Stimulated activated CD4-positive, alpha-beta T cell treated with anti-CD3 and anti-CD28 coated beads, Interleukin-15, amount 100 ng/mL, for 24 hours (primary cell): ENCODE measurements around the gene GREB1.

Experiments
- DNase-seq: peaks from one replicate; pipeline ENCODE4 v3.0.0-alpha.2; 2020

Gene GREB1

DNA sequence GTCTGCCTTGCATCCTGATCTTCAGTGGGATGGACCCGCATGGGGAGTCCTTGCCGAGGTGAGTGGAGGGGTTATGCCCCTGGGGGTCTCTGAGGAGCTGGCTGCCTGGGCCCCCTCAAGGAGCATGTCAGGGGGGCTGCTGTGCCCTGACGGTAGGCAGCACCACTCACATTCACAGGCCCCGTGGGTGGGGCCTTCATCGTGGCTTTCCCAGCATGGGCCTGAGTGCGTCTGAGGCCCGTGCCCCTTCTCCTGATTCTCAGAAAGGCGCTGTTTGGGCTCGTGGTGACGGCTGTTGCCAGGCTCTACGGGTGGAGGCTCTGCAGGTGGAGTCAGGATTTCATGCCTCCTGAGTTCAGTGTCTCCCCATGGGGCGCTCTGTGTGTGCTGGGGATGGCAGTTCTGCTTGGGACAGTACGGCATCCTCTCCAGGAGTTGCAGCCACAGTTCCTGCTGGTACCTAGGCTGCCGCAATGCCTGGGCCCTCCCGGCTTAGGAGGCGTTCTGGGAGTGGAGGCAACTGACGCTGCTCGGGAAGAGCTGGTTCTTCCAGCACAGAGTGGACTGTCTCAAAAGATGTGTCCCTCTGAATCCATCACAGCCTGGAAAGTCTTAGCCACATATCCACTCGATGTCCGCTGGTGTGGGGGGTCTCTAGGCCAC lies 78.8 kb downstream of the GREB1 start:
- DNase-seq, result no peak

GRCh38 chr2:11613297-11613696 lies 79.5 kb downstream of the GREB1 start:
- DNase-seq, result no peak

- DNase-seq, result no peak
Observed at GRCh38 chr2:11615209-11615608, 81.4 kb downstream of the GREB1 start.

DNA sequence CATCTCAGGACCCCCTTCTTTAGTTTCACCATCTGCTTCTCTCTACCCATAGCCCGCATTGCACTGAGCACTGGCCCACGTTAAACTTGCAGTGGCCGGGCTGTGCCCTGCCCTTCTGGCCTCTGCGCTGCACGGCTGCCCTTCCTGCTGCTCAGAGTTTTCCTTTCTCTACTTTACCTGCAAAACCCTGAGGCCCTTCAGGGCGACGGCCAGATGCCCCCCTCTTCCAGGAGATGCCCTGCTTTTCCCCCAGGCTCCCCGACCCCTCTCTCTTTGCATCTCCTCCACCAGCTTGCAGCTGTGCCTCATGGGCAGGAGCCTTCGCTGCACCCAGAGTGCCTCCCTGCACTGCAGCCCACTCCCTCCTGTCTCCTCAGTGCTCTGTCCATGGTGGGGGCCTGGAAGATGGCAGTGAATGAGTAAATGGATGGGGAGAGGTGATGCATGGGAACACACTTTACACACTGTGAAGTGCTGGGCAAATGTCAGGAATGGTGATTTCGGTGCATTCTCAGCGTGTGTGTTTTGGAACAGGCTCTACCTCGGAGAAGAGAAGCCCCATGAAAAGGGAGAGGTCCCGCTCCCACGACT lies 82.3 kb downstream of the GREB1 start:
- DNase-seq, result no peak

- DNase-seq, result no peak
Observed at GRCh38 chr2:11616851-11617415, 83.1 kb downstream of the GREB1 start.

DNA sequence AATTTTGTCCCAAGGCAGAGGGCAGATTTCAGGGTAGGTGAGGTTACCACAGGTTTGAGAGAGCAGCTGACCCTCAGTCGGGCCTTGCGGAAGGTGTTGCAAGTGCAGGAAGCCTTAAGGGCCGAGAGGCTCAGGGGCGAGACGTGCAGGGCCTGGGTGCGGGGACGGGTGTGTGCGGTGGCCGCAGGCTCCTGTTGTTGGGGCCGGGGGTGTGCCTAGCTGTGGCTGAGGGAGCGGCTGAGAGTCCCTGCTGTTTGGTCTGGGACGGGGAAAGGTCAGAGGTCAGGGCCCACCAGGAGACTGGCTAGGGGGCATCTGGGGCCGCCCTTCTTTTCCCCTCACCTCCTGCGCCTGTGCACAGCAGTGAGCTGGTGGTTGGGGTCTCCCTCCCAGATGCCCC lies 83.7 kb downstream of the GREB1 start:
- DNase-seq, result no peak

DNA sequence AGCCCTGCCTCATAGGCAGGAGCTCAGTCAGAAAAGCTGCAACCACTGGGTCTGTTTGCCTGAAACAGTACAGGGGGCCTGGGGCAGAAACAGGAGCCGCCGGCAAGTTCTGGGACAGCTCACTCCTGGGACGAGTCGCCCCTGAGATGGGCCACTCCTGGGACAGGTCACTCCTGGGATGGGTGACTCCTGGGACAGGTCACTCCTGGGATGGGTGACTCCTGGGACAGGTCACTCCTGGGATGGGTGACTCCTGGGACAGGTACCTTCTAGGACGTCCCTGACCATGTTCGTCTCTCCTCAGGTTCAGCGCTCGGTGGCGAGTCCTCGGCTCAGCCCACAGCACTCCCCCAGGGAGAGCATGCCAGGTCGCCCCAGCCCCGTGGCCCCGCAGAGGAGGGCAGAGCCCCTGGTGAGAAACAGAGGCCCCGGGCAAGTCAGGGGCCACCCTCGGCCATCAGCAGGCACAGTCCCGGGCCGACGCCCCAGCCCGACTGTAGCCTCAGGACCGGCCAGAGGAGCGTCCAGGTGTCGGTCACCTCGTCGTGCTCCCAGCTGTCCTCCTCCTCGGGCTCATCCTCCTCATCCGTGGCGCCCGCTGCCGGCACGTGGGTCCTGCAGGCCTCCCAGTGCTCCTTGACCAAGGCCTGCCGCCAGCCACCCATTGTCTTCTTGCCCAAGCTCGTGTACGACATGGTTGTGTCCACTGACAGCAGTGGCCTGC lies 84.3 kb downstream of the GREB1 start:
- DNase-seq, result no peak

- DNase-seq, result no peak
Observed at GRCh38 chr2:11618708-11619062, 84.8 kb downstream of the GREB1 start.

- no peak for DNase-seq
Observed at GRCh38 chr2:11621410-11621809, 87.6 kb downstream of the GREB1 start.

GRCh38 chr2:11622611-11623010 lies 88.8 kb downstream of the GREB1 start:
- no peak for DNase-seq

DNA sequence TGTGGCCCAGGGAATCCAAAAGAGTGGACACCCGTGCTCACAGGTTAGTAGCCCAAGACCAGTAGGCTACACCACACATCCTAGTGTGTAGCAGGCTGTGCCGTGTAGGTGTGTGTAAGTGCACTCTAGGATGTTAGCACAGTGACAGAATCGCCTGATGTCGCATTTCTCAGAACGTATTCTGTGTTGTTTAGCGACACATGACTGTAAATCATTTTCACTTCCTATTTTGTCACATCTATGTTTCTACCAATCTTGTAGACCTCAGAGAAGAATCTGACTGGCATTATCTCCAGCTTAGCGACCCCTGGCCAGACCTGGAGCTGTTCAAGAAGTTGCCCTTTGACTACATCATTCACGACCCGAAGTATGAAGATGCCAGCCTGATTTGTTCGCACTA lies 91.0 kb downstream of the GREB1 start:
- DNase-seq, result no peak

DNA sequence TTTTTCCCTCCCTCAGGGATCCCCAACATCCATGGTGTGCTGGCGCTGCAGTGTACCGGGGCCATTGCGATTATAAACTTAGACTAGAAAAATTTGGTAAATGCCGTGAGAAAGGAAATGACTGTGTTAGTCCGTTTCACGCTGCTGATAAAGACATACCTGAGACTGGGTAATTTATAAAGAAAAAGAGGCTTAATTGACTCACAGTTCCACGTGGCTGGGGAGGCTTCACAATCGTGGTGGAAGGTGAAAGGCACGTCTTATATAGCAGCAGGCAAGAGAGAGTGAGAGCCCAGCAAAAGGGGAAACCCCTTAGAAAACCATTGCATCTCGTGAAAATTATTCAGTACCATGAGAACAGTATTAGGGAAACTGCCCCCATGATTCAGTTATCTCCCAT lies 91.8 kb downstream of the GREB1 start:
- DNase-seq, result peak; percentile 12

DNA sequence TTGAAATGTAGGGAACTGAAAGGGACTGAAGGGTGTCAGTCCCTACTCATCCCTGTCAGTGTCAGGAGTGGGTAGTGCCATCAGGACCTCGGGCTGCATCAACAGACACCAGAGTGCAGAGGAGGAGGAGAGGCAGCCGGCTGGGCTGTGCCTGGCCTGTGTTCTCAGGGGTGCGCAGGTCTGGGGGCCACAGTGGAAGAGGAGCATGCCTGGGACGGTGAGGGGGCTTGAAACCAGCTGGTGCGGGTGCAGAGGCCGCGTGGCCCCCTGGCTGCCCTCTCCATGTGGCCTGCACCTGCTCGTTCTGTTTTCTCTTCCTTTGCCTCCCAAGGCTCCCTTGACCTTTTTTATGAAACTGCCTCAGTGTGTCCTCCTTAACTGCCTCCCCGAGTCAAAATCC lies 94.8 kb downstream of the GREB1 start:
- no peak for DNase-seq

GRCh38 chr2:11629215-11629614 lies 95.4 kb downstream of the GREB1 start:
- no peak for DNase-seq

DNA sequence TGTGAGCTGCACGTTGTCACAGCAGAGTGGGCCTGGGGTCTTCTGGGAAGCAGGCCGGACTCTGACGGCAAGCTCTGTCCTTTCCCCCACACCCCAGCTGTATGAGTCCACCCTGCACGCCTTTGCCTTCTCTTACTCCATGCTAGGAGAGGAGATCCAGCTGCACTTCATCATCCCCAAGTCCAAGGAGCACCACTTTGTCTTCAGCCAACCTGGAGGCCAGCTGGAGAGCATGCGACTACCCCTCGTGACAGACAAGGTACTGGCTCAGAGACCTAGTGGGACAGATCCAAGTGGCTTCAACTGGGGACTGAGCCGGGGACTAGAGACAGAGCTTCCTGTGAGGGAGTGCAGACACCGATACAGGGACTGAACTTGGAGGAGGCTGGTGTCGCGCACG lies 96.0 kb downstream of the GREB1 start:
- no peak for DNase-seq

DNA sequence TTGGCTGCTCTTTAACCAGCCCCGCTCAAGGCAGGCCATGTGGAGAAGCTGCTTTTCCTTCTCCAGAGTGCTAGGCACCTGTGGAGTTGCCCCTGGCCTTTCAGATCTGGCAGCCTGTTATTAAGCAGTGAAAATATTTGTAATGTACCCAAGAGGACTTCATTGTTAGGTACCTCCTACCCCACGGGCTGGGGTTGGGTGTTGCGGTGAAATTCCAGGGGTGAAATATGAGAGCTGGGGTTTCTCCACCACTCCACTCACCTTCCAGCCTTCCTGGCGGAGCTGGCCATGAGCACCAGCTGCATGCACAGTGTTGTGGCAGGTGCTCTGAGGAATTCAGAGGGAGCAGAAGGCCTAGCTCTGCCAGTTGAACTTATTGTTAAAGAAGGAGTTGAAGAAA lies 97.0 kb downstream of the GREB1 start:
- DNase-seq, result no peak

GRCh38 chr2:11631462-11631861 lies 97.6 kb downstream of the GREB1 start:
- DNase-seq, result no peak

- DNase-seq, result no peak
Observed at GRCh38 chr2:11633923-11634478, 100.2 kb downstream of the GREB1 start.

DNA sequence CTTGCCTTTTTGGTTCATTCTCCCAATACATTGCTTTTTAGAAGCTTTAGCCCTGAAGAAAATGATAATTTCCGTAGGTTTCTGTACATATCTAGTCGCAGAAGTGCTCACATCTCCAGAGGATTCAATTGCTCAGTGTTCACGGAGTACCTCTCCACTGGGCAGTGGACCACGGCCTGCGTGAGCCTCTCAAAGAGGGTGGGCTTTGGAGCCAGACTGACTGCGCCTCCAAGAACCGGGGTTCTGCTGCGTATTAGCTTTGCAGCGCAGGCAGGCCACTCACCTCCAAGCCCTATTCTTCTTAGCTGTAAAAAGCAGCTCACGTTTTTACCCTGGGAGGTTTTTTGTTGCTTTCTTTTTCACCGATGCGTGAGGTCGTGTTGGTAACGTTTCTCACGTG lies 100.7 kb downstream of the GREB1 start:
- no peak for DNase-seq

DNA sequence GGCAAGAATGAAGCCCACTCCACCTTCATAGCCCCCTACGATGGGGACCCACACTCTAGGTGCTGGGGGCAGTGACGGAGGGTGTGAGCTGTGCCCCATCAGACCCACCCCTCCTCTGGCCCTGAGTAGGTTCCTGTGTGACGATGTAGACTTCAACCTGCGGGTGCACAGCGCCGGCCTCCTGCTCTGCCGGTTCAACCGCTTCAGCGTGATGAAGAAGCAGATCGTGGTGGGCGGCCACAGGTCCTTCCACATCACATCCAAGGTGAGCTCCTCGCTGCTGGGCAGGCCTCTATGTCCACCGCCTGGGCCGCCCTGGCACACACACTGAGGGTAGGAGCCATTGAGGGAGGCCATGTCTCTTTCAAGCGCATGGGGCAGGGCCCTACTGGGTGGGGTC lies 101.3 kb downstream of the GREB1 start:
- no peak for DNase-seq

- DNase-seq, result no peak
Observed at GRCh38 chr2:11636593-11637295, 102.9 kb downstream of the GREB1 start.

- no peak for DNase-seq
Observed at GRCh38 chr2:11637546-11637945, 103.7 kb downstream of the GREB1 start.

DNA sequence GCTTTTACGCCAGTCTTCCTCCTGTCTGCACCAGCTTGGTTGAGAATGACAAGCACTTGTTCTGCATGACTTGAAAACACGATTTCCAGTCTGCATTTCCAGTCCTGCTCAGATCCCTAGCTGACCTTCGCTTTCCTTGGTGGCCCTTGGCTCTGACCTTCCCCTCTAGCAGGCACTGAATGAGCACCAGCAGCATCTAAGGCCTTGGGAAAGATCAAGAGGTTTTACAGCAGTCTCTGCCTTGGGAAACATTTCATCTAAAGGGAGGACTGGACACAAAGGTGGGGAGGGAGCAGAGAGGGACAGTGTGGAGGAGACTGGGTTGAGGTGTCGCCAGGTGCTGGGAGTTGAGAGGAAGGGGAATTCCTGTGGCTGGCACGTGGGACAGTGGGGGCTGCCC lies 105.7 kb downstream of the GREB1 start:
- DNase-seq, result no peak
